HG03432 (cell line): ENCODE data around the gene BLMH.
"Not testable (repeated sequence)": the region's sequence is repeated elsewhere in the genome, so short reads cannot be mapped to it uniquely, and the experiment has no call there.

ENCODE experiments used
- ATAC-seq: cut with Tn5 transposase; IDR thresholded peaks from one replicate; pipeline ENCODE4 v1.9.1; 2021; ENCODE audit warnings: mild to moderate bottlenecking, moderate library complexity; ENCODE audit not compliant: unreplicated experiment

Gene BLMH

DNA sequence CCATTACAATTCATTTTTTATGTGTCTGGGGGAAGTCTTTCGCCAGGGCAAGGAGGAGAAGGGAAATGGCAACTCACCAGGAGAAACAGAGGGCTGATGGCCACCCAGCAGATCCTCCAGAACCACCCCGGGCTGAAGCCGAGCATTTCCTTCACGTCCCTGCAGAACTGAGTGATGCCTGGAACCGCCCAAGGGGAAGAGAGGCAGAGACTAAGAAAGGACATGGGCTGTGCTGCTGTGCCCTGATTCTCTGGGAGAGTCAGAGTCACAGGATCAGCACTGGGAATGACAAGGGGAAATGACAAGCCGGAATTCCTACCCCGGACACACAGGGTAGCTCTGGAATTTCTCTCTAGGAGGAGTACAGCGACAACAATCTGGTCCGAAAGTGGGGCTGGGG is 84.1 kb downstream of the BLMH start:
- ATAC-seq, result no peak

DNA sequence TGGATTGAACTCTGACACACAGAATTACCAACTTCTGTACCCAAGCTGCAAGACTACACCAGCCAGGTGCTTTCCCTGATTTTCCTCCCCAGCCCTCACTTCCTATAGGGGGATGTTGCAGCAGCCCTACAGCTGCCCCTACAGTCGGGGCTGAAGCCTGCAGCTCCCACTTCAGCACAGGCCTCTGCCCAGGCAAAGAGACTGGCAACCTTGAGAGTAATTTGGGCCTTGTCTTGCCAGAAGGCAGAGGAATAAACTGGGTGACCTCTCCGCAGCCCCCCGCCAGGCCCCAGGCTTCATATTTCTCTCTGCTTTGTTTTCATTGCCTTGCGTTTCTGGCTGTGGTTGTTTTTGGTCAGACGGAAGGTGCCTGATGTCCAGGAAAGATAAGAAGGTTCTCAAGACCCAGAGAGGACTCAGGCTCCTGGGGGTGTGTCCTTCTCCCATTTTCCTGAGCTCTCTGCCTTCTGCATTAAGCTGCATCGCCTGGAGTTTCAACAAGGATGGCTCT is 88.2 kb downstream of the BLMH start:
- no peak for ATAC-seq

DNA sequence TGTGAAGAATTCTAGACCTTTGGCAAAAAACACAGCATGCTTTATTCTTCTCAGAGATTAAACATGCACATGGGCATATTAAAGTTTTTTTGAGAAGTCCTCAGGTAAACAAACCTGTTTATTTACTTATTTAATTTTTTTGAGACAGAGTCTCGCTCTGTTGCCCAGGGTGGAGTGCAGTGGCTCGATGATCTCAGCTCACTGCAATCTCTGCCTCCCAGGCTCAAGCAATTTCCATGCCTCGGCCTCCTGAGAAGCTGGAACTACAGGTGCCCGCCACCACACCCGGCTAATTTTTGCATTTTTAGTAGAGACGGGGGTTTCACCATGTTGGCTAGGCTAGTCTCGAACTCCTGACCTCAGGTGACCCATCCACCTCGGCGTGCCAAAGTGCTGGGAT is 91.1 kb downstream of the BLMH start:
- not testable (repeated sequence) for ATAC-seq

DNA sequence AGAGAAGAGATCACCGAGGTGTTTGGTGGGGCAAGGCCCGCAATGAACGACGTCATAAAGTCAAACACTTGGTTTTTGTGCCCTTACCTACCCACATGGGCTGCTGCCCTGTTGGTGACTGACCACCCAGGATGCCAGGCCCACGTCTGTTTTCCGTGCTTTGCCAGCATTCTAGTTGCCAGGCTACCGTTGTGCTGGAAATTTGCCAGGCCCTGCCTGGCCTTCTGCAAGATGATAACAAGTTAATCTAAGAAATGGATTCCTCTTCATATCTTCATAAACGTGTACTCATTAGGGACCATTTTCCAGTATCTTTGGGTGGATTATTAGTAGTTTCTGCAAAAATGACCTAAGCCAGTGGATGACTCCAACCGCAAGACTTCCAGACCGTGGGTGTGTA is 91.6 kb downstream of the BLMH start:
- ATAC-seq, result no peak

DNA sequence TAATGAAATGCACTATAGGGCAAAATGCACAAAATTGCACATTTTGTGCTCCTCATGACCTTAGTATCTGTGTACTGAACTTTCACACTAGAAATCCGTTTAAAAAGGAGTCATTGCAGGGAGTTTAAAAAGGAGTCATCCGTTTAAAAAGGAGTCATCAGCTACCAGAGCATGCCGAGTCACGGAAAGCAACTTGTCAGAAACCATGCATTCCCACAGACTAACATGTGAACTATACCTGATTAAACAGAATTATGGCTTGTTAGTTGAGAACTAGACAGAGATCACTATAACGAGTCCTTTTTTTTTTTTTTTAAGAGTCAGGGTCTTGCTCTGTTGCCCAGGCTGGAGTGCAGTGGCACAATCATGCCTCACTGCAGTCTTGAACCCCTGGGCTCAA is 92.1 kb downstream of the BLMH start:
- no peak for ATAC-seq
